Kidney (tissue), 14 donors: Measurements from ENCODE around the gene HES6. TPM values are rescaled to one million over a fixed set of nuclear protein-coding genes. Genes with fewer than 3 reads are reported as not detected.

Experiments used
- DNase-seq, 5 donors: peaks; one replicate each; pipeline ENCODE4 v3.0.0-alpha.2; 2013 to 2020
- FAIRE-seq: peaks from 2 replicates; lab custom pipeline; 2012; peaks lifted over from hg19 to GRCh38; lab: Jason Lieb, UNC
- H3K27ac ChIP-seq, 2 donors: one replicate each; pipeline ENCODE4 v1.7.0; 2013; ENCODE audit warnings: low read depth in 2 of 2, low read length in 2 of 2, inconsistent platforms in 1 of 2
- H3K27me3 ChIP-seq: one replicate; pipeline ENCODE4 v1.7.1; 2013; ENCODE audit warnings: low read length, inconsistent platforms; ENCODE audit not compliant: control insufficient read depth, insufficient read depth
- H3K36me3 ChIP-seq, 3 donors: one replicate each; pipeline versions ENCODE4 v1.7.0 to v1.7.1; 2013; ENCODE audit warnings: low read length in 3 of 3, control low read depth in 1 of 3, inconsistent platforms in 1 of 3; ENCODE audit not compliant: insufficient read depth in 3 of 3, control insufficient read depth in 2 of 3
- H3K4me1 ChIP-seq, 3 donors: one replicate each; pipeline versions ENCODE4 v1.7.0 to v1.7.1; 2013; ENCODE audit warnings: low read length in 3 of 3, inconsistent platforms in 1 of 3, low read depth in 1 of 3; ENCODE audit not compliant: control insufficient read depth in 2 of 3, insufficient read depth in 2 of 3
- H3K4me3 ChIP-seq, 3 donors: one replicate each; pipeline versions ENCODE4 v1.7.0 to v1.8.1; 2013; ENCODE audit warnings: low read length in 3 of 3, control low read depth in 1 of 3, inconsistent platforms in 1 of 3
- H3K9ac ChIP-seq, 3 donors: one replicate each; pipeline versions ENCODE4 v1.7.0 to v1.7.1; 2013; ENCODE audit warnings: low read length in 3 of 3, control low read depth in 1 of 3, inconsistent platforms in 1 of 3
- H3K9me3 ChIP-seq, 3 donors: one replicate each; pipeline versions ENCODE4 v1.7.0 to v1.7.1; 2013; ENCODE audit warnings: low read length in 3 of 3, control low read depth in 1 of 3, inconsistent platforms in 1 of 3; ENCODE audit not compliant: control insufficient read depth in 2 of 3, insufficient read depth in 1 of 3
- intact Hi-C: fragments of 100-400 bp; cut with DNase I; formaldehyde crosslinking; loops from one replicate; pipeline ENCODE4 v1.11.1; 2022
- polyA plus RNA-seq: library from polyadenylated mRNA; stranded (reverse); fragments of 350-450 nt; fragmentation: Illumina TruSeq; extraction: RNeasy Lipid Tissue Mini Kit (QIAGEN cat#74804); gene quantifications from one replicate; pipeline ENCODE4 v1.2.3, GENCODE V29; 2014; ENCODE audit warnings: low read depth, low replicate concordance; ENCODE audit not compliant: insufficient read depth
- total RNA-seq: library from RNA; stranded (reverse); fragmentation: NEBNext Ultra II Directional; extraction: Animal tissue kit (Norgen Biotek cat#: 25700); gene quantifications from one replicate; pipeline ENCODE4 v1.2.1, GENCODE V29; 2021
- TF ChIP-seq, protein P1 (sequence below): IDR thresholded peaks from 3 replicates; pipeline ENCODE4 v1.5.1; 2012; ENCODE audit warnings: mild to moderate bottlenecking, moderate library complexity, borderline replicate concordance; ENCODE audit not compliant: insufficient read depth; ENCODE audit errors: extremely low read depth
- donor health status: control.
- donor health status: control.
- donor health status: control.
- donor health status: control.
- donor health status: control.
- donor health status: DM: yes; HTN: yes; CAD: no.
- donor health status: Normal renal cell carcinoma (clear cell type).

Gene HES6
- total and polyA plus RNA-seq, 2 donors from 2014 or later: 5.2 to 5.5 TPM

DNA sequence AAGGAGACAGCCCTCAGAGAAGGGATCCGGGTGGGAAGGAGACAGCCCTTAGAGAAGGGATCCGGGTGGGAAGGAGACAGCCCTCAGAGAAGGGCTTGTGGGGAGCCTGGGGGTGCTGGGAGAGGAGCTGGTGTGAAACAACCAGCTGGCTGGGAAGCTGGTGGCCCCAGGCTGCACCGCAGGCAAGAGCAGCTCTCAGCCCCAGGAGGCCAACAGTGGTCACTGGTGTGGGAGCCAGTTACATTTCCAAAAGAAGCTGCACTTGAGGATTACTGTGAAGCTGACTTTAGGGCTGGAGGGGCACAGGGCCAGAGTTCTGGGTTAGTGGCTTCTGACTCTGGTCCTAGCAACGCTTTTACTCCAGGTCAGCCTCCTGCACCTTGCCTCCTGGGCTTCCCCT is 3.3 kb downstream of the HES6 start:
- Histone ChIP-seq H3K27ac (no peak overlapping the region), H3K9me3 (no peaks in the 10 kb centered on the region), H3K27me3 (peaks cover 3% of the 10 kb centered on the region), H3K9ac (no peak overlapping the region), H3K36me3 (no peaks in the 10 kb centered on the region), H3K4me3 (no peak overlapping the region), H3K4me1 (peaks cover 0 to 6% (median 2%) of the 10 kb centered on the region in 3 donors)
- no peak for FAIRE-seq
- intact Hi-C loops: no loop called here
- DNase-seq: peak in 1 of 5 donors; percentile 31
- TF ChIP-seq, protein P1, sequence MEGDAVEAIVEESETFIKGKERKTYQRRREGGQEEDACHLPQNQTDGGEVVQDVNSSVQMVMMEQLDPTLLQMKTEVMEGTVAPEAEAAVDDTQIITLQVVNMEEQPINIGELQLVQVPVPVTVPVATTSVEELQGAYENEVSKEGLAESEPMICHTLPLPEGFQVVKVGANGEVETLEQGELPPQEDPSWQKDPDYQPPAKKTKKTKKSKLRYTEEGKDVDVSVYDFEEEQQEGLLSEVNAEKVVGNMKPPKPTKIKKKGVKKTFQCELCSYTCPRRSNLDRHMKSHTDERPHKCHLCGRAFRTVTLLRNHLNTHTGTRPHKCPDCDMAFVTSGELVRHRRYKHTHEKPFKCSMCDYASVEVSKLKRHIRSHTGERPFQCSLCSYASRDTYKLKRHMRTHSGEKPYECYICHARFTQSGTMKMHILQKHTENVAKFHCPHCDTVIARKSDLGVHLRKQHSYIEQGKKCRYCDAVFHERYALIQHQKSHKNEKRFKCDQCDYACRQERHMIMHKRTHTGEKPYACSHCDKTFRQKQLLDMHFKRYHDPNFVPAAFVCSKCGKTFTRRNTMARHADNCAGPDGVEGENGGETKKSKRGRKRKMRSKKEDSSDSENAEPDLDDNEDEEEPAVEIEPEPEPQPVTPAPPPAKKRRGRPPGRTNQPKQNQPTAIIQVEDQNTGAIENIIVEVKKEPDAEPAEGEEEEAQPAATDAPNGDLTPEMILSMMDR: no peak

GRCh38 chr2:238235856-238236255 is 4.0 kb downstream of the HES6 start:
- DNase-seq (peak in 1 of 5 donors; percentile 36), FAIRE-seq (no peak)
- intact Hi-C loops: no loop called here

GRCh38 chr2:238235331-238235732 is 4.5 kb downstream of the HES6 start:
- no peak for FAIRE-seq
- H3K27ac ChIP-seq: no peak overlapping the region

More at GRCh38 chr2:238235856-238236255, 4.0 kb downstream of the HES6 start:
- Histone ChIP-seq H3K27me3 (peaks cover 3% of the 10 kb centered on the region), H3K9ac (no peak overlapping the region), H3K4me1 (peaks cover 0 to 6% (median 2%) of the 10 kb centered on the region in 3 donors), H3K36me3 (no peaks in the 10 kb centered on the region), H3K9me3 (no peaks in the 10 kb centered on the region), H3K27ac (no peak overlapping the region), H3K4me3 (no peak overlapping the region)
- TF ChIP-seq, protein P1: no peak

More at GRCh38 chr2:238235331-238235732, 4.5 kb downstream of the HES6 start:
- peak in 1 of 5 donors; percentile 55 for DNase-seq
- H3K4me1 ChIP-seq: peaks cover 0 to 6% (median 4%) of the 10 kb centered on the region in 3 donors
- TF ChIP-seq, protein P1: no peak
- H3K9ac ChIP-seq: no peak overlapping the region
- no peak overlapping the region for H3K4me3 ChIP-seq
- peaks cover 3% of the 10 kb centered on the region for H3K27me3 ChIP-seq
- H3K9me3 ChIP-seq: no peaks in the 10 kb centered on the region
- H3K36me3 ChIP-seq: no peaks in the 10 kb centered on the region
- intact Hi-C loops: no loop called here
